IMR-90 (cell line): ENCODE data around the gene VSIG4. TPM values are rescaled to one million over a fixed set of nuclear protein-coding genes. Genes with fewer than 3 reads are reported as not detected.

ENCODE experiments used
- ATAC-seq: fragments of 200-7000 bp; cut with Tn5 transposase; 2 replicates; pipeline ENCODE4 v1.9.1; 2020; ENCODE audit warnings: low read depth, mild to moderate bottlenecking, moderate library complexity
- BruUV-seq: library from RNA; stranded (reverse); fragments of 400-500 nt; replicated peaks from 2 replicates; lab custom pipeline; 2021; lab: Mats Ljungman, UMichigan
- CTCF ChIA-PET: fragments of 300-600 bp; formaldehyde crosslinking; extraction: SDS; loops from one replicate; lab custom pipeline; 2021; ENCODE audit warnings: antibody characterized with exemption; lab: Yijun Ruan, JAX
- POLR2A ChIA-PET: fragments of 300-600 bp; sonication (Branson Sonifier 250); formaldehyde crosslinking; loops from one replicate; lab custom pipeline; 2022; ENCODE audit warnings: antibody characterized with exemption; ENCODE audit not compliant: unreplicated experiment; lab: Charles Lee
- DNase-seq: peaks from one replicate; pipeline ENCODE4 v3.0.0; 2013
- H2AFZ ChIP-seq: replicated peaks from 2 replicates; pipeline ENCODE3; 2013; ENCODE audit warnings: low read length, mild to moderate bottlenecking; ENCODE audit not compliant: poor library complexity
- H2AK5ac ChIP-seq: 2 replicates; pipeline ENCODE4 v1.6.1; 2013; ENCODE audit warnings: low read depth, low read length, inconsistent platforms
- H2AK9ac ChIP-seq: replicated peaks from 2 replicates; pipeline ENCODE3; 2013; ENCODE audit warnings: mild to moderate bottlenecking, low read depth, low read length, moderate library complexity; ENCODE audit not compliant: poor library complexity
- H2BK120ac ChIP-seq: 2 replicates; pipeline ENCODE4 v1.6.1; 2013; ENCODE audit warnings: low read depth, low read length, inconsistent platforms
- H2BK15ac ChIP-seq: 3 replicates; pipeline ENCODE4 v1.6.1; 2013; ENCODE audit warnings: low read depth, low read length, inconsistent platforms
- H2BK20ac ChIP-seq: 2 replicates; pipeline ENCODE4 v1.6.1; 2013; ENCODE audit warnings: low read depth, mild to moderate bottlenecking, inconsistent platforms, low read length, moderate library complexity
- H2BK5ac ChIP-seq: 2 replicates; pipeline ENCODE4 v1.6.1; 2013; ENCODE audit warnings: mild to moderate bottlenecking, low read depth, low read length, inconsistent platforms; ENCODE audit not compliant: poor library complexity, severe bottlenecking
- H3K14ac ChIP-seq: replicated peaks from 2 replicates; pipeline ENCODE4 v1.6.1; 2013; ENCODE audit warnings: low read depth, low read length, inconsistent platforms
- H3K18ac ChIP-seq: 2 replicates; pipeline ENCODE4 v1.6.1; 2013; ENCODE audit warnings: low read depth, low read length, control low read depth
- H3K23ac ChIP-seq: 2 replicates; pipeline ENCODE4 v1.6.1; 2013; ENCODE audit warnings: low read depth, low read length, inconsistent platforms
- H3K27ac ChIP-seq: 2 replicates; pipeline ENCODE4 v1.5.1; 2013; ENCODE audit warnings: mild to moderate bottlenecking, control low read depth, low read length; ENCODE audit not compliant: insufficient read depth
- H3K27me3 ChIP-seq: 2 replicates; pipeline ENCODE4 v1.6.1; 2013; ENCODE audit warnings: low read length; ENCODE audit not compliant: control insufficient read depth, insufficient read depth
- H3K36me3 ChIP-seq: 2 replicates; pipeline ENCODE4 v1.6.1; 2013; ENCODE audit warnings: low read length, mixed read lengths; ENCODE audit not compliant: control insufficient read depth, insufficient read depth
- H3K4ac ChIP-seq: 2 replicates; pipeline ENCODE4 v1.6.1; 2013; ENCODE audit warnings: low read depth, low read length, inconsistent platforms
- H3K4me1 ChIP-seq: 2 replicates; pipeline ENCODE4 v1.6.1; 2013; ENCODE audit warnings: low read length, mixed read lengths; ENCODE audit not compliant: control insufficient read depth, insufficient read depth
- H3K4me2 ChIP-seq: 2 replicates; pipeline ENCODE4 v1.6.1; 2013; ENCODE audit warnings: low read depth, mild to moderate bottlenecking, control low read depth, low read length, moderate library complexity
- H3K4me3 ChIP-seq: 2 replicates; pipeline ENCODE4 v1.5.1; 2013; ENCODE audit warnings: low read depth, mild to moderate bottlenecking, control low read depth, low read length, moderate library complexity; ENCODE audit not compliant: insufficient read depth
- H3K56ac ChIP-seq: 2 replicates; pipeline ENCODE4 v1.6.1; 2013; ENCODE audit warnings: low read length, inconsistent platforms; ENCODE audit not compliant: insufficient read depth; ENCODE audit errors: extremely low read depth
- H3K79me1 ChIP-seq, 2 experiments: 2 replicates each; pipeline ENCODE4 v1.6.1; 2013; ENCODE audit warnings: low read length in 2 of 2, inconsistent platforms in 1 of 2, low read depth in 1 of 2
- H3K9ac ChIP-seq: 2 replicates; pipeline ENCODE4 v1.6.1; 2013; ENCODE audit warnings: low read depth, low read length, control low read depth
- H3K9me1 ChIP-seq: 2 replicates; pipeline ENCODE4 v1.6.1; 2013; ENCODE audit warnings: low read length, inconsistent platforms; ENCODE audit not compliant: insufficient read depth
- H3K9me3 ChIP-seq: 2 replicates; pipeline ENCODE4 v1.6.1; 2013; ENCODE audit warnings: low read length; ENCODE audit not compliant: control insufficient read depth, insufficient read depth
- H4K20me1 ChIP-seq: 2 replicates; pipeline ENCODE4 v1.6.1; 2013; ENCODE audit warnings: low read length, inconsistent platforms; ENCODE audit not compliant: insufficient read depth
- H4K5ac ChIP-seq: 2 replicates; pipeline ENCODE4 v1.6.1; 2013; ENCODE audit warnings: mild to moderate bottlenecking, low read depth, low read length, control low read depth
- H4K8ac ChIP-seq, 2 experiments: 2 replicates each; pipeline ENCODE4 v1.6.1; 2013; ENCODE audit warnings: low read depth in 2 of 2, low read length in 2 of 2, control low read depth in 1 of 2, inconsistent platforms in 1 of 2
- H4K91ac ChIP-seq: 2 replicates; pipeline ENCODE4 v1.6.1; 2013; ENCODE audit warnings: low read depth, low read length, inconsistent platforms; ENCODE audit not compliant: insufficient read depth
- BHLHE40 ChIP-seq: fragments of 150-350 bp; IDR thresholded peaks from 2 replicates; pipeline ENCODE4 v1.6.1; 2016; ENCODE audit warnings: mild to moderate bottlenecking, low read depth, low read length
- CEBPB ChIP-seq: IDR thresholded peaks from 2 replicates; pipeline ENCODE4 v1.6.1; 2012; ENCODE audit warnings: low read depth, low read length, improper control_type of control experiment
- CHD1 ChIP-seq: IDR thresholded peaks from 2 replicates; pipeline ENCODE4 v1.6.1; 2012; ENCODE audit warnings: low read depth, low read length, improper control_type of control experiment
- CTCF ChIP-seq: conservative IDR thresholded peaks from 2 replicates; pipeline ENCODE4 v1.5.1; 2012; ENCODE audit warnings: mild to moderate bottlenecking, low read depth, low read length, improper control_type of control experiment
- ELK1 ChIP-seq: fragments of 150-350 bp; IDR thresholded peaks from 2 replicates; pipeline ENCODE4 v1.6.1; 2016; ENCODE audit warnings: low read depth, mild to moderate bottlenecking, low read length, moderate library complexity, borderline replicate concordance
- FOS ChIP-seq: fragments of 150-350 bp; IDR thresholded peaks from 2 replicates; pipeline ENCODE4 v1.6.1; 2016; ENCODE audit warnings: low read depth, low read length
- MAFK ChIP-seq: IDR thresholded peaks from 2 replicates; pipeline ENCODE4 v1.6.1; 2012; ENCODE audit warnings: low read depth, low read length, improper control_type of control experiment
- MAZ ChIP-seq: IDR thresholded peaks from 2 replicates; pipeline ENCODE4 v1.6.1; 2012; ENCODE audit warnings: low read depth, mild to moderate bottlenecking, low read length, improper control_type of control experiment, moderate library complexity, borderline replicate concordance
- MXI1 ChIP-seq: IDR thresholded peaks from 2 replicates; pipeline ENCODE4 v1.6.1; 2012; ENCODE audit warnings: low read depth, mild to moderate bottlenecking, low read length, moderate library complexity, borderline replicate concordance
- NFE2L2 ChIP-seq: fragments of 150-350 bp; IDR thresholded peaks from 2 replicates; pipeline ENCODE4 v1.6.1; 2016; ENCODE audit warnings: low read depth, mild to moderate bottlenecking, low read length
- POLR2A ChIP-seq: IDR thresholded peaks from 2 replicates; pipeline ENCODE4 v1.6.1; 2012; ENCODE audit warnings: mild to moderate bottlenecking, low read depth, low read length
- RAD21 ChIP-seq: IDR thresholded peaks from 2 replicates; pipeline ENCODE4 v1.6.1; 2012; ENCODE audit warnings: low read length, improper control_type of control experiment
- RCOR1 ChIP-seq: IDR thresholded peaks from 2 replicates; pipeline ENCODE4 v1.6.1; 2012; ENCODE audit warnings: mild to moderate bottlenecking, low read length, improper control_type of control experiment; ENCODE audit not compliant: insufficient replicate concordance
- RFX5 ChIP-seq: IDR thresholded peaks from 2 replicates; pipeline ENCODE4 v1.8.0; 2012; ENCODE audit warnings: low read depth, mild to moderate bottlenecking, low read length, moderate library complexity
- SMC3 ChIP-seq: fragments of 150-350 bp; IDR thresholded peaks from 2 replicates; pipeline ENCODE4 v1.6.1; 2016; ENCODE audit warnings: low read depth, mild to moderate bottlenecking, antibody characterized with exemption, low read length, moderate library complexity
- USF2 ChIP-seq: fragments of 150-350 bp; IDR thresholded peaks from 2 replicates; pipeline ENCODE4 v1.6.1; 2017; ENCODE audit warnings: mild to moderate bottlenecking, antibody characterized with exemption, low read length, low read depth
- WGBS, 2 experiments: methylation state at CpG; one replicate each; pipeline versions ENCODE4 v1.1.5 to v1.1.7; 2013; ENCODE audit warnings: missing lambda C conversion rate in 2 of 2; ENCODE audit not compliant: insufficient read length in 1 of 2; ENCODE audit errors: extremely low coverage in 2 of 2; 5-methylcytosine and 5-hydroxymethylcytosine counted together
- dilution Hi-C: fragments of 300-500 bp; cut with HindIII; formaldehyde crosslinking; loops from one replicate; pipeline ENCODE4 v1.14.3; 2018; ENCODE audit warnings: low sequenced_read_pairs; ENCODE audit not compliant: unreplicated experiment
- in situ Hi-C: fragments of 300-500 bp; cut with MboI; formaldehyde crosslinking; loops from 3 replicates; pipeline ENCODE4 v1.14.3; 2019; ENCODE audit warnings: low sequenced_read_pairs, inconsistent platforms, mixed read lengths
- intact Hi-C: fragments of 100-400 bp; cut with micrococcal nuclease; formaldehyde crosslinking; loops from 2 replicates; pipeline ENCODE4 v1.10.0; 2022
- polyA plus RNA-seq, 3 experiments: library from polyadenylated mRNA; depleted of rRNA; stranded (reverse); fragments of >200 nt; gene quantifications; 2 replicates each; pipeline ENCODE4 v1.2.3, GENCODE V29; 2012; ENCODE audit warnings: low replicate concordance in 1 of 3
- total RNA-seq: library from RNA; depleted of rRNA; stranded (reverse); fragments of >200 nt; gene quantifications from 2 replicates; pipeline ENCODE4 v1.2.3, GENCODE V29; 2012

The VSIG4 gene
- total and polyA plus RNA-seq, 2 of the 4 experiments (the other 2 are of a cell fraction) = not detected

GRCh38 chrX:66014556-66014955, 25.3 kb downstream of the VSIG4 start:
- no peak overlapping the region for H3K18ac ChIP-seq
- H2BK120ac ChIP-seq = no peak overlapping the region
- no peaks in the 10 kb centered on the region for H4K20me1 ChIP-seq
- H3K27ac ChIP-seq = no peak overlapping the region
- H3K4me1 ChIP-seq = no peaks in the 10 kb centered on the region
- H3K79me1 ChIP-seq = no peaks in the 10 kb centered on the region
- H3K9me3 ChIP-seq = no peaks in the 10 kb centered on the region
- no peaks in the 10 kb centered on the region for H3K36me3 ChIP-seq
- TF ChIP-seq CTCF (no peak), ELK1 (no peak), RCOR1 (no peak), CHD1 (no peak), MAZ (no peak), MAFK (no peak), POLR2A (no peak), SMC3 (no peak), BHLHE40 (no peak), RAD21 (no peak), RFX5 (no peak), CEBPB (no peak), FOS (no peak), NFE2L2 (no peak), MXI1 (no peak), USF2 (no peak)
- H3K23ac ChIP-seq = no peak overlapping the region
- H2AFZ ChIP-seq = no peak overlapping the region
- WGBS, 2 experiments = no CpG with 5 or more reads among the region's 1 CpG
- H4K5ac ChIP-seq = no peak overlapping the region
- in situ Hi-C loops (no loop called here), dilution Hi-C loops (no loop called here), intact Hi-C loops (no loop called here)
- no peak overlapping the region for H3K9ac ChIP-seq
- no peak overlapping the region for H2AK9ac ChIP-seq
- H3K4ac ChIP-seq = no peak overlapping the region
- H3K4me3 ChIP-seq = no peak overlapping the region
- no peak overlapping the region for H3K56ac ChIP-seq
- H4K91ac ChIP-seq = no peak overlapping the region
- H3K14ac ChIP-seq = no peak overlapping the region
- no TSS peak for BruUV-seq
- peaks cover 4% of the 10 kb centered on the region for H3K27me3 ChIP-seq
- POLR2A ChIA-PET = no interaction called here
- H2BK15ac ChIP-seq = no peak overlapping the region
- no peak for ATAC-seq
- no peak overlapping the region for H2AK5ac ChIP-seq
- DNase-seq = no peak
- no peaks in the 10 kb centered on the region for H3K9me1 ChIP-seq
- no peak overlapping the region for H2BK5ac ChIP-seq
- no peak overlapping the region for H2BK20ac ChIP-seq
- CTCF ChIA-PET = no interaction called here
- H3K4me2 ChIP-seq = no peak overlapping the region
- no peak overlapping the region for H4K8ac ChIP-seq
